GM23248 (cell line): Measurements from ENCODE around the gene RNF224.

Experiments used
- EZH2 ChIP-seq: fragments of 200-600 bp; sonication (generic); IDR thresholded peaks from 2 replicates; pipeline ENCODE4 v1.6.1; 2018; ENCODE audit warnings: antibody characterized with exemption, mild to moderate bottlenecking; ENCODE audit not compliant: insufficient read depth, poor library complexity, severe bottlenecking
- EZH2phosphoT487 ChIP-seq: fragments of 200-600 bp; sonication (generic); IDR thresholded peaks from 2 replicates; pipeline ENCODE4 v1.6.1; 2018; ENCODE audit warnings: antibody characterized with exemption, moderate library complexity, mild to moderate bottlenecking, low read depth; ENCODE audit not compliant: insufficient read depth

DNA sequence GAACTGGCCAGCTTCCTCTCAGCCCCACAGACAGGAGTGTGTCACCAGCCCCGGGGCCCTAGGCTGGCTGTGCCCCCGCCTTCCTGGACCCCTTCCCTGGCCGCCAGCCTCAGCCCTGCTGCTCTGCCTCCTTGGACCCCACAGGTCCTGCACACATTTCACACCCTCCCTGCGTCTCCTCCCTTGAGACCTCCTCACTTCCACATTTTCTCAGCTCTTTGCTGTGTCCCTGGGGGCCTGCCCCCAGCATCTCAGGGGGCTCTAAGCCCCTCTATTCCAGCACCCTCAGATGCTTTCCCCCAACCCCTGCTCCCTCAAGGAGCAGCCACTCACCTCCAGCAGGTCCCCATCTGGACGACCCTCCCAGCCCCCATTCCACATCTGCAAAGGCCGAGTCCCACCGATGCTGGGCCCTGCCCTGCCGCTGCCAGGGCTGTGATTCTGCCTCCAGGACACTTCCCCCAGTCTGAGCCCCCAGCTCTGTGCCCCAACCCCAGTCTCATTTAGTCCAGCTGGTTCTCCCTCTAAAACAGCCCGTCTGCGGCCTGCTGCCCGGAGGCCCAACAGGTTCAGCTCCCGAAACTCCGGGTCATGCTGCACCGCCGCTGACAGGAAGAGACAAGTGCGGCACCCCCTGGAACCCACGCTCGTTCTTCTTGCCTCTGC is 7.6 kb downstream of the RNF224 start:
- no peak for TF ChIP-seq EZH2phosphoT487
- no peak for TF ChIP-seq EZH2
